Hepatocyte (in vitro differentiated cells): Measurements from ENCODE around the gene ILDR2. TPM values are rescaled to one million over a fixed set of nuclear protein-coding genes. Genes with fewer than 3 reads are reported as not detected.
A peak's percentile ranks its signal among the peaks of the same experiment; 100 is the strongest.

Experiments used
- DNase-seq: peaks from one replicate; pipeline ENCODE4 v3.0.0-alpha.2; 2016; ENCODE audit warnings: low spot score
- H2AFZ ChIP-seq: fragments of 200-600 bp; sonication (generic); 2 replicates; pipeline ENCODE4 v1.6.0; 2016; ENCODE audit warnings: antibody characterized with exemption, mild to moderate bottlenecking
- H3K27ac ChIP-seq: fragments of 200-600 bp; sonication (generic); 2 replicates; pipeline ENCODE4 v1.5.1; 2016; ENCODE audit warnings: mild to moderate bottlenecking
- H3K27me3 ChIP-seq: fragments of 200-600 bp; sonication (generic); 2 replicates; pipeline ENCODE4 v1.6.1; 2016
- H3K36me3 ChIP-seq: fragments of 200-600 bp; sonication (generic); replicated peaks from 2 replicates; pipeline ENCODE4 v1.5.1; 2016; ENCODE audit warnings: low read depth; ENCODE audit not compliant: insufficient read depth
- H3K4me1 ChIP-seq: fragments of 200-600 bp; sonication (generic); 2 replicates; pipeline ENCODE4 v1.5.1; 2016; ENCODE audit warnings: mild to moderate bottlenecking, moderate library complexity; ENCODE audit not compliant: insufficient read depth
- H3K4me2 ChIP-seq: fragments of 200-600 bp; sonication (generic); 2 replicates; pipeline ENCODE4 v1.6.0; 2016
- H3K4me3 ChIP-seq: fragments of 200-600 bp; sonication (generic); 2 replicates; pipeline ENCODE4 v1.5.1; 2016; ENCODE audit warnings: mild to moderate bottlenecking
- H3K79me2 ChIP-seq: fragments of 200-600 bp; sonication (generic); 2 replicates; pipeline ENCODE4 v1.6.0; 2017; ENCODE audit warnings: mild to moderate bottlenecking
- H3K9me2 ChIP-seq: fragments of 200-600 bp; sonication (generic); replicated peaks from 2 replicates; pipeline ENCODE4 v1.6.0; 2017; ENCODE audit warnings: mild to moderate bottlenecking; ENCODE audit not compliant: insufficient read depth
- H3K9me3 ChIP-seq: fragments of 200-600 bp; sonication (generic); 2 replicates; pipeline ENCODE4 v1.5.1; 2016; ENCODE audit warnings: low read depth, mild to moderate bottlenecking
- H4K20me1 ChIP-seq: fragments of 200-600 bp; sonication (generic); 2 replicates; pipeline ENCODE4 v1.6.0; 2016; ENCODE audit warnings: mild to moderate bottlenecking; ENCODE audit not compliant: insufficient read depth, poor library complexity, severe bottlenecking
- EZH2 ChIP-seq: fragments of 200-600 bp; sonication (generic); IDR thresholded peaks from 2 replicates; pipeline ENCODE4 v1.6.1; 2016; ENCODE audit warnings: antibody characterized with exemption, mild to moderate bottlenecking, borderline replicate concordance
- EZH2phosphoT487 ChIP-seq: fragments of 200-600 bp; sonication (generic); IDR thresholded peaks from one replicate; pipeline ENCODE4 v1.6.1; 2018; ENCODE audit warnings: antibody characterized with exemption, mild to moderate bottlenecking, low read depth, moderate library complexity; ENCODE audit not compliant: unreplicated experiment, severe bottlenecking
- WGBS: methylation state at CpG from one replicate; pipeline ENCODE4 v1.1.6; 2016; ENCODE audit warnings: low lambda C conversion rate; ENCODE audit errors: missing lambda C conversion rate; 5-methylcytosine and 5-hydroxymethylcytosine counted together
- polyA plus RNA-seq: library from polyadenylated mRNA; unstranded; fragments of >200 nt; fragmentation: Nextera tagmentation; extraction: Ambion mirVana; gene quantifications from 2 replicates; pipeline ENCODE4 v1.2.1, GENCODE V29; 2016
- total RNA-seq: library from RNA; depleted of rRNA; stranded (reverse); fragments of >200 nt; gene quantifications from 2 replicates; pipeline ENCODE4 v1.2.3, GENCODE V29; 2014
- TF ChIP-seq, protein P1 (sequence below): fragments of 200-600 bp; sonication (generic); IDR thresholded peaks from 2 replicates; pipeline ENCODE4 v1.5.1; 2016; ENCODE audit warnings: antibody characterized with exemption, mild to moderate bottlenecking; ENCODE audit not compliant: poor library complexity

Gene ILDR2
- total and polyA plus RNA-seq, 2 experiments from 2014 or later: 1.6 to 3.4 TPM

DNA sequence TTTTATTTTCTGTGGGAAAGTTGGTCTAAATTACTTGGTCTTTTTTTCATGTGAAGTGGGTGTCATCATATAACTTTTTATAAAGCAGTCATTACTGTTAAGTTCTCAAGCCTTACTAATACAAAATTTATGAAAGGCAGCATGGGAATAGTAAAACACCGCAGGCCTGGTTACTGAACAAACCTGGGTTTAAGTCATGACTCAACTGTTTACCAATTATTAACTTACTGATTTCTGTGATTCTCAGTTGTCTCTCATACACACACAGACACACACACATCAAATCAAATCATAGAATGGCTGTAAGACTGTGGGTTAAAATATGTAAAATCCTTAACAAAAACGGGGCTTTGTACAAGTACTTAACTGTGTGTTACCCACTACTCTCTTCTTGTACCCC, 28.4 kb upstream of the ILDR2 start:
- H3K27ac ChIP-seq: peak overlapping the region; percentile 20
- no peak overlapping the region for H3K4me3 ChIP-seq
- H3K4me1 ChIP-seq: peaks cover 4% of the 10 kb centered on the region
- H4K20me1 ChIP-seq: no peaks in the 10 kb centered on the region
- no peaks in the 10 kb centered on the region for H3K36me3 ChIP-seq
- no peak for DNase-seq
- no peak overlapping the region for H2AFZ ChIP-seq
- H3K4me2 ChIP-seq: no peak overlapping the region
- WGBS: 77% methylated on average over 2 of the region's 2 CpGs
- no peaks in the 10 kb centered on the region for H3K27me3 ChIP-seq
- no peaks in the 10 kb centered on the region for H3K9me2 ChIP-seq
- no peaks in the 10 kb centered on the region for H3K79me2 ChIP-seq
- TF ChIP-seq, protein P1, sequence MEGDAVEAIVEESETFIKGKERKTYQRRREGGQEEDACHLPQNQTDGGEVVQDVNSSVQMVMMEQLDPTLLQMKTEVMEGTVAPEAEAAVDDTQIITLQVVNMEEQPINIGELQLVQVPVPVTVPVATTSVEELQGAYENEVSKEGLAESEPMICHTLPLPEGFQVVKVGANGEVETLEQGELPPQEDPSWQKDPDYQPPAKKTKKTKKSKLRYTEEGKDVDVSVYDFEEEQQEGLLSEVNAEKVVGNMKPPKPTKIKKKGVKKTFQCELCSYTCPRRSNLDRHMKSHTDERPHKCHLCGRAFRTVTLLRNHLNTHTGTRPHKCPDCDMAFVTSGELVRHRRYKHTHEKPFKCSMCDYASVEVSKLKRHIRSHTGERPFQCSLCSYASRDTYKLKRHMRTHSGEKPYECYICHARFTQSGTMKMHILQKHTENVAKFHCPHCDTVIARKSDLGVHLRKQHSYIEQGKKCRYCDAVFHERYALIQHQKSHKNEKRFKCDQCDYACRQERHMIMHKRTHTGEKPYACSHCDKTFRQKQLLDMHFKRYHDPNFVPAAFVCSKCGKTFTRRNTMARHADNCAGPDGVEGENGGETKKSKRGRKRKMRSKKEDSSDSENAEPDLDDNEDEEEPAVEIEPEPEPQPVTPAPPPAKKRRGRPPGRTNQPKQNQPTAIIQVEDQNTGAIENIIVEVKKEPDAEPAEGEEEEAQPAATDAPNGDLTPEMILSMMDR: no peak
- TF ChIP-seq EZH2 (no peak), EZH2phosphoT487 (no peak)
- no peaks in the 10 kb centered on the region for H3K9me3 ChIP-seq

- TF ChIP-seq EZH2 (no peak), EZH2phosphoT487 (no peak)
- TF ChIP-seq, protein P1: no peak
- Histone ChIP-seq H2AFZ (no peak overlapping the region), H3K9me2 (no peaks in the 10 kb centered on the region), H3K27me3 (no peaks in the 10 kb centered on the region), H3K36me3 (no peaks in the 10 kb centered on the region), H3K4me3 (no peak overlapping the region), H3K27ac (no peak overlapping the region), H3K4me2 (no peak overlapping the region), H3K9me3 (no peaks in the 10 kb centered on the region), H3K4me1 (peaks cover 4% of the 10 kb centered on the region), H3K79me2 (no peaks in the 10 kb centered on the region), H4K20me1 (no peaks in the 10 kb centered on the region)
- WGBS: 88% methylated on average over 2 of the region's 2 CpGs
- no peak for DNase-seq
Observed at GRCh38 chr1:167002354-167002753, 27.0 kb upstream of the ILDR2 start.

DNA sequence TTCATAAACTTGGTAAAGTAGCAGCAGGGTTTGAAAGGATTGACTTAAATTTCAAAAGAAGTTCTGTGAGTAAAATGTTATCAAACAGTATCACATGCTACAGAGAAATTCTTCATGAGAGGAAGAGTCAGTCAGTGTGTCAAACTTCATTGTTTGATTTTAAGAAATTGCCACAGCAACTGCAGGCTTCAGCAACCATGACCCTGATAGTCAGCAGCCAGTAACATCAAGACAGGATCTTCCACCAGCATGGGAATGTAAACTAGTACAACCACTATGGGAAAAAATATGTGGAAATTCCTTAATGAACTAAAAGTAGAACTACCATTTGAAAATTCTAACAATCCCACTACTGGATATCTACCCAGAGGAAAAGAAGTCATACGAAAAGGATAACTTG, 25.2 kb upstream of the ILDR2 start:
- Histone ChIP-seq H3K9me3 (no peaks in the 10 kb centered on the region), H2AFZ (no peak overlapping the region), H3K27me3 (no peaks in the 10 kb centered on the region), H3K79me2 (no peaks in the 10 kb centered on the region), H3K4me1 (peaks cover 4% of the 10 kb centered on the region), H4K20me1 (no peaks in the 10 kb centered on the region), H3K4me2 (no peak overlapping the region), H3K4me3 (no peak overlapping the region), H3K27ac (no peak overlapping the region), H3K36me3 (no peaks in the 10 kb centered on the region), H3K9me2 (no peaks in the 10 kb centered on the region)
- TF ChIP-seq, protein P1: no peak
- TF ChIP-seq EZH2phosphoT487: no peak
- no peak for TF ChIP-seq EZH2
- no peak for DNase-seq
- WGBS: 100% methylated on average over 1 of the region's 1 CpG

- H3K27ac ChIP-seq: no peak overlapping the region
- no peaks in the 10 kb centered on the region for H3K9me3 ChIP-seq
- no peaks in the 10 kb centered on the region for H3K36me3 ChIP-seq
- H3K9me2 ChIP-seq: no peaks in the 10 kb centered on the region
- H3K4me1 ChIP-seq: peaks cover 4% of the 10 kb centered on the region
- H3K27me3 ChIP-seq: no peaks in the 10 kb centered on the region
- TF ChIP-seq, protein P1: no peak
- TF ChIP-seq EZH2 (no peak), EZH2phosphoT487 (no peak)
- H3K4me2 ChIP-seq: no peak overlapping the region
- H3K4me3 ChIP-seq: no peak overlapping the region
- DNase-seq: no peak
- no peaks in the 10 kb centered on the region for H4K20me1 ChIP-seq
- H2AFZ ChIP-seq: no peak overlapping the region
- 73% methylated on average over 3 of the region's 3 CpGs for WGBS
- no peaks in the 10 kb centered on the region for H3K79me2 ChIP-seq
Observed at GRCh38 chr1:166999500-167000055, 24.2 kb upstream of the ILDR2 start.
